ENCODE measurements around the gene CATSPERB.

DNA sequence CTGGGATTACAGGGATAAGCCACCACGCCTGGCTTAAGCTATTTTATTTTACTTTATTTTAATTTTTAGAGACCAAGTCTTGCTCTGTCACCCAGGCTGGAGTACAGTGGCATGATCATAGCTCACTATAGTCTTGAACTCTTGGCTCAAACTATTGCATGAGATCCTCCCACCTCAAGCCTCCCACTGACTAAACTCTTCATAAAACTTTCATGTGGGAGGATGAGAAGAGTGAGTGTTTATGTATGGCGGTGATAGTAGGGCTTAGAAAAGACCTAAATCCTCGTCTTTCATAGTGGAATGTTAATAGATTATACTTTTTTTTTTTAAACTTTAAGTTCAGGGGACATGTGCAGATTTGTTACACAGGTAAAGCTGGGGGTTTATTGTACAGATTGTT lies 198.3 kb downstream of the CATSPERB start:
- no peak for TF ChIP-seq CTCF (conservative IDR thresholded peaks at IDR 0.05 in 1 of 2, IDR thresholded peaks at IDR 0.05 in 1 of 2; ENCODE audit: low read depth in 1 of 2, low read length in 2 of 2)
- TF ChIP-seq EZH2 (IDR thresholded peaks at IDR 0.05; ENCODE audit: low read length, missing control alignments) = no peak
